ENCODE measurements around the gene SHQ1.

GRCh38 chr3:72894976-72895552 lies 46.8 kb upstream of the SHQ1 start:
- no peak for TF ChIP-seq CTCF (IDR thresholded peaks at IDR 0.05)
- TF ChIP-seq POLR2A (IDR thresholded peaks at IDR 0.05): no peak
